ENCODE measurements around the gene ZNF808.
"Not testable (repeated sequence)": the region's sequence is repeated elsewhere in the genome, so short reads cannot be mapped to it uniquely, and the experiment has no call there.

DNA sequence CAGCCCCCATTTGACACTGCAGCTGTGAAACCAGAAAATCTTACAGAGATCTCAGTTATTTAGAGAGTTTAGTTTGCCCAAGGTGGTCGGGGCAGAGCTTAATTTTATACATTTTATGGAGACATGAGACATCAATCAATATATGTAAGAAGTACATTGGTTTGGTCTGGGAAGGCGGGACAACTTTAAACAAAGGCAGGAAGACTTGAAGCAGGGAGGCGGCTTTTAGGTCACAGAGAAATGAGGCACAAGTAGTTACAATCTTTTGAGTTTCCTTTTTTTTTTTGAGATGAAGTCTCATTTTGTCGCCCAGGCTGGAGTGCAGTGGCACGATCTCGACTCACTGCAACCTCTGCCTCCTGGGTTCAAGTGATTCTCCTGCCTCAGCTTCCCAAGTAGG lies 15.1 kb downstream of the ZNF808 start:
- TF ChIP-seq, protein P1, sequence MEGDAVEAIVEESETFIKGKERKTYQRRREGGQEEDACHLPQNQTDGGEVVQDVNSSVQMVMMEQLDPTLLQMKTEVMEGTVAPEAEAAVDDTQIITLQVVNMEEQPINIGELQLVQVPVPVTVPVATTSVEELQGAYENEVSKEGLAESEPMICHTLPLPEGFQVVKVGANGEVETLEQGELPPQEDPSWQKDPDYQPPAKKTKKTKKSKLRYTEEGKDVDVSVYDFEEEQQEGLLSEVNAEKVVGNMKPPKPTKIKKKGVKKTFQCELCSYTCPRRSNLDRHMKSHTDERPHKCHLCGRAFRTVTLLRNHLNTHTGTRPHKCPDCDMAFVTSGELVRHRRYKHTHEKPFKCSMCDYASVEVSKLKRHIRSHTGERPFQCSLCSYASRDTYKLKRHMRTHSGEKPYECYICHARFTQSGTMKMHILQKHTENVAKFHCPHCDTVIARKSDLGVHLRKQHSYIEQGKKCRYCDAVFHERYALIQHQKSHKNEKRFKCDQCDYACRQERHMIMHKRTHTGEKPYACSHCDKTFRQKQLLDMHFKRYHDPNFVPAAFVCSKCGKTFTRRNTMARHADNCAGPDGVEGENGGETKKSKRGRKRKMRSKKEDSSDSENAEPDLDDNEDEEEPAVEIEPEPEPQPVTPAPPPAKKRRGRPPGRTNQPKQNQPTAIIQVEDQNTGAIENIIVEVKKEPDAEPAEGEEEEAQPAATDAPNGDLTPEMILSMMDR (IDR thresholded peaks at IDR 0.05): not testable (repeated sequence)
- TF ChIP-seq POLR2A, POLR2AphosphoS5 (IDR thresholded peaks at IDR 0.05): not testable (repeated sequence)

Measured in prostate gland (tissue), 2 donors.